Activated naive CD8-positive, alpha-beta T cell treated with anti-CD3 and anti-CD28 coated beads, Interleukin-2, amount 50 U/mL, for 16 hours (primary cell): ENCODE results near the gene SLC27A5.
A peak's percentile ranks its signal among the peaks of the same experiment; 100 is the strongest.
"Not testable (repeated sequence)": the region's sequence is repeated elsewhere in the genome, so short reads cannot be mapped to it uniquely, and the experiment has no call there.

Experiments used
- DNase-seq: peaks from one replicate; pipeline ENCODE4 v3.0.0-alpha.2; 2020; ENCODE audit warnings: low read depth, low spot score

Gene SLC27A5

GRCh38 chr19:58498316-58499020 lies 13.3 kb downstream of the SLC27A5 start:
- DNase-seq, result no peak

GRCh38 chr19:58497634-58498170 lies 14.1 kb downstream of the SLC27A5 start:
- no peak for DNase-seq

GRCh38 chr19:58492265-58492664 lies 19.5 kb downstream of the SLC27A5 start:
- DNase-seq, result no peak

- DNase-seq, result no peak
These were observed 20.4 kb downstream of the SLC27A5 start for GRCh38 chr19:58491393-58491792.

- not testable (repeated sequence) for DNase-seq
These were observed 27.4 kb downstream of the SLC27A5 start for GRCh38 chr19:58484349-58484748.

GRCh38 chr19:58483776-58484175 lies 28.0 kb downstream of the SLC27A5 start:
- no peak for DNase-seq

GRCh38 chr19:58482372-58482771 lies 29.4 kb downstream of the SLC27A5 start:
- DNase-seq, result no peak

GRCh38 chr19:58480831-58481230 lies 31.0 kb downstream of the SLC27A5 start:
- DNase-seq, result no peak

- no peak for DNase-seq
These were observed 31.3 kb downstream of the SLC27A5 start for GRCh38 chr19:58480481-58480830.

GRCh38 chr19:58479736-58480480 lies 31.9 kb downstream of the SLC27A5 start:
- no peak for DNase-seq

GRCh38 chr19:58479303-58479702 lies 32.5 kb downstream of the SLC27A5 start:
- no peak for DNase-seq

GRCh38 chr19:58477871-58478270 lies 33.9 kb downstream of the SLC27A5 start:
- no peak for DNase-seq

GRCh38 chr19:58477130-58477529 lies 34.7 kb downstream of the SLC27A5 start:
- DNase-seq, result no peak

- DNase-seq, result no peak
These were observed 35.2 kb downstream of the SLC27A5 start for GRCh38 chr19:58476498-58477015.

- DNase-seq, result peak; percentile 90
These were observed 35.9 kb downstream of the SLC27A5 start, which contains the start of gene ZNF446 for GRCh38 chr19:58475714-58476497. TSS of gene ZNF446 (plus strand) at chr19:58476352. CDS start at chr19:58477219, 867 bp downstream.

GRCh38 chr19:58474997-58475713 lies 36.6 kb downstream of the SLC27A5 start:
- DNase-seq, result no peak

- DNase-seq, result no peak
These were observed 37.3 kb downstream of the SLC27A5 start for GRCh38 chr19:58474291-58474996.

GRCh38 chr19:58473775-58474174 lies 38.0 kb downstream of the SLC27A5 start:
- DNase-seq, result no peak

- no peak for DNase-seq
These were observed 40.1 kb downstream of the SLC27A5 start for GRCh38 chr19:58471736-58472135.

- DNase-seq, result not testable (repeated sequence)
These were observed 40.8 kb downstream of the SLC27A5 start for GRCh38 chr19:58470837-58471543.
